Erythroblast (primary cell): ENCODE data around the gene PDXP.
A peak's percentile ranks its signal among the peaks of the same experiment; 100 is the strongest.

Experiments
- DNase-seq, 2 experiments: peaks; one replicate each; lab custom pipeline; 2025; lab: John Stamatoyannopoulos, UW
- GATA1 ChIP-seq: IDR thresholded peaks from 2 replicates; pipeline ENCODE4 v1.6.1; 2011; ENCODE audit warnings: low read depth, mild to moderate bottlenecking, control low read depth, low read length, moderate library complexity
- POLR2A ChIP-seq: IDR thresholded peaks from 2 replicates; pipeline ENCODE4 v1.6.1; 2011; ENCODE audit warnings: mild to moderate bottlenecking, low read length

Gene PDXP

GRCh38 chr22:37623075-37624016 is 35.2 kb upstream of the PDXP start:
- TF ChIP-seq POLR2A (no peak), GATA1 (no peak)
- peak; percentile 67 to 82 for DNase-seq

GRCh38 chr22:37624017-37624365 is 34.5 kb upstream of the PDXP start:
- TF ChIP-seq POLR2A (no peak), GATA1 (no peak)
- DNase-seq = no peak

- TF ChIP-seq GATA1 (no peak), POLR2A (no peak)
- no peak for DNase-seq
Measured at GRCh38 chr22:37624876-37625275, 33.6 kb upstream of the PDXP start.

- DNase-seq = no peak
- TF ChIP-seq GATA1 (no peak), POLR2A (no peak)
Measured at GRCh38 chr22:37625737-37626136, 32.8 kb upstream of the PDXP start.

- TF ChIP-seq GATA1 = no peak
- no peak for TF ChIP-seq POLR2A
- DNase-seq = no peak
Measured at GRCh38 chr22:37626144-37626543, 32.4 kb upstream of the PDXP start.

GRCh38 chr22:37626556-37627075 is 31.9 kb upstream of the PDXP start:
- TF ChIP-seq GATA1 = no peak
- TF ChIP-seq POLR2A = no peak
- DNase-seq = no peak

- DNase-seq = no peak
- TF ChIP-seq POLR2A (no peak), GATA1 (no peak)
Measured at GRCh38 chr22:37627121-37627520, 31.4 kb upstream of the PDXP start.

GRCh38 chr22:37627545-37627944 is 31.0 kb upstream of the PDXP start:
- no peak for DNase-seq
- TF ChIP-seq POLR2A (no peak), GATA1 (no peak)

GRCh38 chr22:37628830-37629229 is 29.7 kb upstream of the PDXP start:
- TF ChIP-seq POLR2A = no peak
- TF ChIP-seq GATA1 = no peak

GRCh38 chr22:37629928-37630327 is 28.6 kb upstream of the PDXP start:
- no peak for DNase-seq
- no peak for TF ChIP-seq GATA1
- no peak for TF ChIP-seq POLR2A

More at GRCh38 chr22:37628830-37629229, 29.7 kb upstream of the PDXP start:
- DNase-seq = no peak

- TF ChIP-seq GATA1 (no peak), POLR2A (no peak)
- DNase-seq = peak in 1 of 2 experiments; percentile 24
Measured at GRCh38 chr22:37630839-37631435, 27.6 kb upstream of the PDXP start.

GRCh38 chr22:37631448-37632173 is 26.9 kb upstream of the PDXP start:
- TF ChIP-seq POLR2A = no peak
- no peak for TF ChIP-seq GATA1
- DNase-seq = no peak
